PC-9 (cell line): ENCODE results near the gene MED9.
A peak's percentile ranks its signal among the peaks of the same experiment; 100 is the strongest.

Experiments
- EZH2 ChIP-seq: fragments of 200-600 bp; sonication (generic); IDR thresholded peaks from 2 replicates; pipeline ENCODE4 v1.8.0; 2017; ENCODE audit warnings: antibody characterized with exemption, low read depth
- TF ChIP-seq, protein P1 (sequence below): fragments of 200-600 bp; sonication (generic); conservative IDR thresholded peaks from 2 replicates; pipeline ENCODE4 v1.6.1; 2017; ENCODE audit warnings: mixed run types, antibody characterized with exemption, mild to moderate bottlenecking, moderate library complexity

DNA sequence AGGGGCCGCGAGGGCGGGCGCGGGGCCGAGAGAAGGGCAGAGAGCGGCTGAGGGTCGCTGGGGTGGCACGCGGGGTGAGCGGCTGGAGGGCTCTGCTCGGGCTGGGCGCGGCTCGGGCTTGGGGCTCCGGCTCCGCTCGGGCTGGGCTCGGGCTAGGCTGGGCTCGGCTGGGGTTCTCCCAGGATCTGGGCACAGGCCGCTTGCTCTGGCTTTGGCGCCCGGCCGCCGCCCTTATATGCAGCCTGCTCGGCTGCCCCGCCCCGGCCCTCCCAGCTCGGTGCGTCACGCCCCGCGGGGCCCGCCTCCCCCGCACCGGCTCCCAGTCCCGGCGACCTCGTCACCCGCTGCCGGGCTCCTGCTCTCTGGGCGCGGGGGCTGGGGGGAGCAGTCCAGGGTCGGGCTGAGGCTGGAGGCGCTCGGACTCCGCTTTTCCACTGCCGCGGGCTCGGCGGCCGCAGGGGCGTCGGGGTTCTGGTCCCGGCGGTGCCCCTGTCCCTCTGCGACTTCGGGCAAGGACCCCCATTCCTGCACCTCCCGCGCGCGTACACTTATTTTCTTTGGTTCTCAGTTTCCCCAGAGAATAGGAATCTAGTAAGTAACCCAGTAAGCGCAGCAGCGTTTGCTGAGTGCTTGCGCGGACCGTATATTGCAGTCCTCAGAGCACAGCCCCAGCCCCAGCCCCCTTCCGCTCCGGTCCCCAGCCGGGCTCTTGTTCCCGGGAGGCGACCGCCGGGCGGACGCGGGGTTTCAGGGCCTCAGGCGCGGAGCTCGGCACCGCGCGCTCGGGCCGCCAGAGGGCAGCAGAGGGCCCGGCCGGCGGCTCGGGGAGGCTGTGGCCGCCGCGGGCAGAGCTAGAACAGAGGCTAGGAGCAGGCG, 19.6 kb downstream of the MED9 start, which contains the start of gene RASD1:
- TF ChIP-seq, protein P1, sequence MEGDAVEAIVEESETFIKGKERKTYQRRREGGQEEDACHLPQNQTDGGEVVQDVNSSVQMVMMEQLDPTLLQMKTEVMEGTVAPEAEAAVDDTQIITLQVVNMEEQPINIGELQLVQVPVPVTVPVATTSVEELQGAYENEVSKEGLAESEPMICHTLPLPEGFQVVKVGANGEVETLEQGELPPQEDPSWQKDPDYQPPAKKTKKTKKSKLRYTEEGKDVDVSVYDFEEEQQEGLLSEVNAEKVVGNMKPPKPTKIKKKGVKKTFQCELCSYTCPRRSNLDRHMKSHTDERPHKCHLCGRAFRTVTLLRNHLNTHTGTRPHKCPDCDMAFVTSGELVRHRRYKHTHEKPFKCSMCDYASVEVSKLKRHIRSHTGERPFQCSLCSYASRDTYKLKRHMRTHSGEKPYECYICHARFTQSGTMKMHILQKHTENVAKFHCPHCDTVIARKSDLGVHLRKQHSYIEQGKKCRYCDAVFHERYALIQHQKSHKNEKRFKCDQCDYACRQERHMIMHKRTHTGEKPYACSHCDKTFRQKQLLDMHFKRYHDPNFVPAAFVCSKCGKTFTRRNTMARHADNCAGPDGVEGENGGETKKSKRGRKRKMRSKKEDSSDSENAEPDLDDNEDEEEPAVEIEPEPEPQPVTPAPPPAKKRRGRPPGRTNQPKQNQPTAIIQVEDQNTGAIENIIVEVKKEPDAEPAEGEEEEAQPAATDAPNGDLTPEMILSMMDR, result peak; percentile 88
- TF ChIP-seq EZH2, result no peak
